GOT3 (cell line): ENCODE measurements around the gene RPA3.

Experiments used
- DNase-seq: peaks from one replicate; lab custom pipeline; 2025; ENCODE audit warnings: mixed read lengths; lab: John Stamatoyannopoulos, UW

The RPA3 gene

GRCh38 chr7:7732621-7733281, 14.3 kb upstream of the RPA3 start:
- no peak for DNase-seq

- DNase-seq = no peak
Measured at GRCh38 chr7:7731732-7732131, 13.3 kb upstream of the RPA3 start.

- DNase-seq = no peak
Measured at GRCh38 chr7:7720750-7721621, 2.6 kb upstream of the RPA3 start.

- DNase-seq = no peak
Measured at GRCh38 chr7:7720193-7720592, 1.8 kb upstream of the RPA3 start.

GRCh38 chr7:7719236-7719635, 829 bp upstream of the RPA3 start:
- peak; percentile 17 for DNase-seq

GRCh38 chr7:7713730-7714129, 4.7 kb downstream of the RPA3 start:
- no peak for DNase-seq

- no peak for DNase-seq
Measured at GRCh38 chr7:7710469-7710868, 7.9 kb downstream of the RPA3 start.

GRCh38 chr7:7709291-7709690, 9.1 kb downstream of the RPA3 start:
- DNase-seq = no peak

GRCh38 chr7:7707806-7708205, 10.6 kb downstream of the RPA3 start:
- no peak for DNase-seq

GRCh38 chr7:7707246-7707645, 11.2 kb downstream of the RPA3 start:
- no peak for DNase-seq

GRCh38 chr7:7706556-7707172, 11.7 kb downstream of the RPA3 start:
- no peak for DNase-seq

- no peak for DNase-seq
Measured at GRCh38 chr7:7706101-7706511, 12.3 kb downstream of the RPA3 start.

- no peak for DNase-seq
Measured at GRCh38 chr7:7705318-7705717, 13.1 kb downstream of the RPA3 start.

- no peak for DNase-seq
Measured at GRCh38 chr7:7704867-7705266, 13.5 kb downstream of the RPA3 start.

GRCh38 chr7:7703427-7703826, 15.0 kb downstream of the RPA3 start:
- no peak for DNase-seq

GRCh38 chr7:7702826-7703225, 15.6 kb downstream of the RPA3 start:
- no peak for DNase-seq

GRCh38 chr7:7701527-7701926, 16.9 kb downstream of the RPA3 start:
- no peak for DNase-seq

- no peak for DNase-seq
Measured at GRCh38 chr7:7699970-7700369, 18.4 kb downstream of the RPA3 start.

- no peak for DNase-seq
Measured at GRCh38 chr7:7699380-7699779, 19.0 kb downstream of the RPA3 start.

- no peak for DNase-seq
Measured at GRCh38 chr7:7698930-7699329, 19.5 kb downstream of the RPA3 start.

GRCh38 chr7:7696458-7697119, 21.8 kb downstream of the RPA3 start:
- DNase-seq = no peak

GRCh38 chr7:7695111-7695817, 23.1 kb downstream of the RPA3 start:
- DNase-seq = no peak
